A673 (cell line): Measurements from ENCODE around the gene KRT40. TPM values are rescaled to one million over a fixed set of nuclear protein-coding genes. Genes with fewer than 3 reads are reported as not detected.

Experiments used
- BruUV-seq: library from RNA; stranded (reverse); fragments of 400-500 nt; replicated peaks from 2 replicates; lab custom pipeline; 2021; lab: Mats Ljungman, UMichigan
- CTCF ChIA-PET: fragments of 300-600 bp; sonication (Branson Sonifier 250); formaldehyde crosslinking; loops from one replicate; lab custom pipeline; 2022; ENCODE audit warnings: antibody characterized with exemption; lab: Charles Lee
- POLR2A ChIA-PET: fragments of 300-600 bp; sonication (Branson Sonifier 250); formaldehyde crosslinking; loops from one replicate; lab custom pipeline; 2022; ENCODE audit warnings: antibody characterized with exemption; ENCODE audit not compliant: low non-redundant PET; lab: Charles Lee
- DNase-seq: peaks from one replicate; pipeline ENCODE4 v3.0.0-alpha.2; 2015; ENCODE audit warnings: low spot score
- H3K27ac ChIP-seq: fragments of 200-600 bp; sonication (generic); 2 replicates; pipeline ENCODE4 v1.5.1; 2016; ENCODE audit warnings: mixed run types, low read depth, mild to moderate bottlenecking, mixed read lengths, antibody characterized with exemption, low read length; ENCODE audit not compliant: poor library complexity, severe bottlenecking
- H3K27me3 ChIP-seq: fragments of 200-600 bp; sonication (generic); replicated peaks from 2 replicates; pipeline ENCODE4 v1.6.1; 2017; ENCODE audit warnings: mixed run types, low read depth, mild to moderate bottlenecking, mixed read lengths, antibody characterized with exemption, low read length; ENCODE audit not compliant: insufficient read depth, poor library complexity
- H3K36me3 ChIP-seq: fragments of 200-600 bp; sonication (generic); 2 replicates; pipeline ENCODE4 v1.6.1; 2016; ENCODE audit warnings: mixed run types, mild to moderate bottlenecking, mixed read lengths, antibody characterized with exemption, low read length; ENCODE audit not compliant: insufficient read depth, poor library complexity, severe bottlenecking
- H3K4me1 ChIP-seq: fragments of 200-600 bp; sonication (generic); 2 replicates; pipeline ENCODE4 v1.6.1; 2017; ENCODE audit warnings: mixed run types, mild to moderate bottlenecking, mixed read lengths, antibody characterized with exemption, low read length; ENCODE audit not compliant: insufficient read depth, poor library complexity, severe bottlenecking
- H3K4me3 ChIP-seq: fragments of 200-600 bp; sonication (generic); 2 replicates; pipeline ENCODE4 v1.5.1; 2016; ENCODE audit warnings: low read depth, mixed run types, mild to moderate bottlenecking, mixed read lengths, low read length; ENCODE audit not compliant: poor library complexity, severe bottlenecking
- H3K9me3 ChIP-seq: fragments of 200-600 bp; sonication (generic); 2 replicates; pipeline ENCODE4 v1.6.1; 2016; ENCODE audit warnings: mixed run types, low read depth, mild to moderate bottlenecking, mixed read lengths, antibody characterized with exemption, low read length; ENCODE audit not compliant: poor library complexity, severe bottlenecking
- EZH2 ChIP-seq: fragments of 200-600 bp; sonication (generic); IDR thresholded peaks from 2 replicates; pipeline ENCODE4 v1.6.1; 2017; ENCODE audit warnings: borderline replicate concordance, low read depth, mild to moderate bottlenecking, mixed read lengths, antibody characterized with exemption, low read length; ENCODE audit not compliant: poor library complexity, severe bottlenecking
- intact Hi-C: fragments of 100-400 bp; cut with micrococcal nuclease; formaldehyde crosslinking; loops from one replicate; pipeline ENCODE4 v1.10.0; 2022; ENCODE audit not compliant: unreplicated experiment
- total RNA-seq: library from RNA; stranded (reverse); gene quantifications from 2 replicates; pipeline ENCODE4 v1.2.3, GENCODE V29; 2021
- TF ChIP-seq, protein P1 (sequence below): fragments of 300-800, 200-600 bp; sonication (generic); conservative IDR thresholded peaks from 2 replicates; pipeline ENCODE4 v1.5.1; 2017; ENCODE audit warnings: low read depth, mild to moderate bottlenecking, antibody characterized with exemption, low read length, moderate library complexity, mixed read lengths

Gene KRT40
- total RNA-seq, 1 experiment from 2014 or later: 1.1 TPM

DNA sequence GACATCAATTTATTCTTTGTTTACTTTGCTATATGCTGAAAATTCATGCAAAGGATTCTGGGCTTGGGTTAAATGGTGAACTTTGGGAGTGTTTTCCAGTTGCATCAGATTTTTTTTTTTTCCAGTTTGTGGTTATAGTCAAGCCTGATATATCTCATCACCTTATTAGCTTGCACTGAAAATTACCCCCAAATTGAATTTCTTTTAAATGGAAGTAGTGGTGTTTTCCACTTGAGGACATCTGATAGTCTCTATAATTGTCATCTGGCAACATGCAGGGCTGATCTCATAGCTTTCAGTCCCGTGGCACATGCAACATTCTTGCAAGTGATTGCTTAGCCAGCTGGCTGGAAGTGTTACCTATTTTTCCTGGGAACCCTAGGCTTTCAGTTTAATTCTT is 29.5 kb upstream of the KRT40 start:
- Histone ChIP-seq H3K27ac (no peak overlapping the region), H3K4me3 (no peak overlapping the region), H3K9me3 (no peaks in the 10 kb centered on the region), H3K4me1 (no peaks in the 10 kb centered on the region), H3K36me3 (no peaks in the 10 kb centered on the region), H3K27me3 (no peaks in the 10 kb centered on the region)
- POLR2A ChIA-PET: no interaction called here
- peak; percentile 10 for DNase-seq
- TF ChIP-seq, protein P1, sequence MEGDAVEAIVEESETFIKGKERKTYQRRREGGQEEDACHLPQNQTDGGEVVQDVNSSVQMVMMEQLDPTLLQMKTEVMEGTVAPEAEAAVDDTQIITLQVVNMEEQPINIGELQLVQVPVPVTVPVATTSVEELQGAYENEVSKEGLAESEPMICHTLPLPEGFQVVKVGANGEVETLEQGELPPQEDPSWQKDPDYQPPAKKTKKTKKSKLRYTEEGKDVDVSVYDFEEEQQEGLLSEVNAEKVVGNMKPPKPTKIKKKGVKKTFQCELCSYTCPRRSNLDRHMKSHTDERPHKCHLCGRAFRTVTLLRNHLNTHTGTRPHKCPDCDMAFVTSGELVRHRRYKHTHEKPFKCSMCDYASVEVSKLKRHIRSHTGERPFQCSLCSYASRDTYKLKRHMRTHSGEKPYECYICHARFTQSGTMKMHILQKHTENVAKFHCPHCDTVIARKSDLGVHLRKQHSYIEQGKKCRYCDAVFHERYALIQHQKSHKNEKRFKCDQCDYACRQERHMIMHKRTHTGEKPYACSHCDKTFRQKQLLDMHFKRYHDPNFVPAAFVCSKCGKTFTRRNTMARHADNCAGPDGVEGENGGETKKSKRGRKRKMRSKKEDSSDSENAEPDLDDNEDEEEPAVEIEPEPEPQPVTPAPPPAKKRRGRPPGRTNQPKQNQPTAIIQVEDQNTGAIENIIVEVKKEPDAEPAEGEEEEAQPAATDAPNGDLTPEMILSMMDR: no peak
- TF ChIP-seq EZH2: no peak
- CTCF ChIA-PET: no interaction called here
- BruUV-seq: no TSS peak
- intact Hi-C loops: no loop called here

DNA sequence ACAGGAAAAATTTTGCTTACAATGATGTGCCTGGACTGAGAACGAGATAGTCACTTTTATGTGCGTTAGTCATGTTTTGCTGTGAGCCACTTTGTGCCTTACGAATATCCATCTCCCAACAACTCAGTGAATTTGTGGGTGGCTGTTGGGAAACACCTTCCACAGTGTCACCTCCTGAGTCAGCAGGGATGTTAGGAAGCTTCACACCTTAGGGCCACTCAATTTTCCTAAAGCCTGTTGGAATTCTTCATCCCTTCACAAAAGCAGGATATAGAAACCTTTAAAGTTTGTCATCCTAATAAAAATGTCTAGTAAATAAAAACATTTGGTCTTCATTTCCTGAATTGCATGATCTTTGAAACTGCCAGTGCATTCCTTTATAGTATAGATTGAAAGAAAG is 29.1 kb upstream of the KRT40 start:
- H3K36me3 ChIP-seq: no peaks in the 10 kb centered on the region
- CTCF ChIA-PET: no interaction called here
- no peak for DNase-seq
- no peak for TF ChIP-seq EZH2
- TF ChIP-seq, protein P1: no peak
- no peaks in the 10 kb centered on the region for H3K9me3 ChIP-seq
- H3K4me1 ChIP-seq: no peaks in the 10 kb centered on the region
- H3K27ac ChIP-seq: no peak overlapping the region
- no peak overlapping the region for H3K4me3 ChIP-seq
- POLR2A ChIA-PET: no interaction called here
- BruUV-seq: no TSS peak
- no peaks in the 10 kb centered on the region for H3K27me3 ChIP-seq
- intact Hi-C loops: no loop called here

DNA sequence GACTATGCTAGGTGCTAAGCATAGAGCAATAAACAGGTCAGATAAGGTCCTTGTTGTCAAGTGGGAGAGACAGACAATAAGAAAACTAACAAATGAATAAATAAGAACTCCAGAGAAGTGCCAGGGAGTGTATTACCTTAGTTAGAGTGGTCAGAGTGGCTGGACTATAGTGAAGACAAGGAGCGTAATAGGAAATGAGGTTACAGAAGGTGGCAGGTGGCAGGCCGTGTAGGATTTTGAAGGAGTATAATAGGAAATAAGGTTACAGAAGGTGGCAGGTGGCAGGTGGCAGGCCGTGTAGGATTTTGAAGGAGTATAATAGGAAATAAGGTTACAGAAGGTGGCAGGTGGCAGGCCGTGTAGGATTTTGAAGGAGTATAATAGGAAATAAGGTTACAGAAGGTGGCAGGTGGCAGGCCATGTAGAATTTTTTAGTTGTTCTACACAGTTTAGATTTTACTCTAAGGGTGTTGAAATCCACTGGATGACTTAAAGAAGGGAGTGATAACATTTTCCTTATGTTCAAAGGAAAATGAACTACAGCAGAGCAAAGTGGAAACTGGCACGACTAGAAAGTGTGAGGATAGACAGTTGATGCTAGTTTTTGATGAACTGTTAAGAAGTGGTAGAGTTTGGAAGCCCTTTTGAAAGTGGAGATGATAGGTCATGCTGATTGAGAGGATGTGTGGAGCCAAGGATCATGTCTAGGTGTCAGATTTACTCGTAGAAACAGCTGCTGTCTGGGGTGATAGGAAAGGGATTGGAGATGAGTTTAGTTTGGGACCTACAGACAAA is 28.4 kb upstream of the KRT40 start:
- CTCF ChIA-PET: no interaction called here
- no peak for TF ChIP-seq EZH2
- TF ChIP-seq, protein P1: no peak

More for the DNA sequence above, 28.4 kb upstream of the KRT40 start:
- no peak for DNase-seq
- intact Hi-C loops: no loop called here
- no peaks in the 10 kb centered on the region for H3K9me3 ChIP-seq
- POLR2A ChIA-PET: no interaction called here
- no peaks in the 10 kb centered on the region for H3K36me3 ChIP-seq
- no TSS peak for BruUV-seq
- H3K4me3 ChIP-seq: no peak overlapping the region
- no peak overlapping the region for H3K27ac ChIP-seq
- no peaks in the 10 kb centered on the region for H3K27me3 ChIP-seq
- H3K4me1 ChIP-seq: no peaks in the 10 kb centered on the region
